ENCODE data around the gene PRTG. TPM values are rescaled to one million over a fixed set of nuclear protein-coding genes. Genes with fewer than 3 reads are reported as not detected.

Gene PRTG
- 0.47 and 1.2 TPM in 2 replicates for total RNA-seq

GRCh38 chr15:55742927-55743728 lies at the start of gene PRTG:
PRTG (minus strand) TSS chr15:55743152; CDS start chr15:55742931, 221 bp downstream.

GRCh38 chr15:55588070-55588814 lies 154.7 kb downstream of the PRTG start, which contains the start of gene PYGO1:
PYGO1 (minus strand) TSS chr15:55588345; CDS start chr15:55587883, 462 bp downstream.

Other genes with a start within 250 kb of the PRTG start
- gene DNAAF4, start 234.9 kb downstream of the PRTG start, total RNA-seq = 1.6 and 3.9 TPM in 2 replicates
- 6.3 and 7.4 TPM in 2 replicates for gene PYGO1, start 154.8 kb downstream of the PRTG start, total RNA-seq